HepG2 (cell line): ENCODE results near the gene SMIM30. TPM values are rescaled to one million over a fixed set of nuclear protein-coding genes. Genes with fewer than 3 reads are reported as not detected.

Experiments
- ATAC-seq: fragments of 200-7000 bp; cut with Tn5 transposase; 3 replicates; pipeline ENCODE4 v1.9.1; 2020; ENCODE audit warnings: mild to moderate bottlenecking, moderate library complexity
- BruUV-seq: library from RNA; stranded (reverse); fragments of 400-500 nt; replicated peaks from 2 replicates; lab custom pipeline; 2021; lab: Mats Ljungman, UMichigan
- CTCF ChIA-PET: fragments of 300-600 bp; formaldehyde crosslinking; extraction: SDS; loops from one replicate; lab custom pipeline; 2021; ENCODE audit warnings: low total read pairs, inconsistent platforms, low intra/inter-chr PET ratio; lab: Yijun Ruan, JAX
- POLR2A ChIA-PET: fragments of 350-600 bp; sonication (Branson Sonifier 250); formaldehyde crosslinking; loops from one replicate; lab custom pipeline; 2020; ENCODE audit warnings: antibody characterized with exemption, inconsistent platforms; lab: Yijun Ruan, JAX
- DNase-seq: peaks from one replicate; pipeline ENCODE4 v3.0.0-alpha.2; 2015; ENCODE audit warnings: low spot score
- FAIRE-seq: peaks from 3 replicates; lab custom pipeline; 2011; peaks lifted over from hg19 to GRCh38; lab: Jason Lieb, UNC
- H2AFZ ChIP-seq: one replicate; pipeline ENCODE4 v1.6.1; 2011; ENCODE audit warnings: low read length, inconsistent platforms
- H3K27ac ChIP-seq: fragments of 300-600 bp; 3 replicates; pipeline ENCODE4 v1.8.0; 2011; ENCODE audit warnings: mixed run types, mild to moderate bottlenecking, mixed read lengths, low read length, inconsistent platforms; ENCODE audit not compliant: insufficient read depth; ENCODE audit errors: extremely low read length
- H3K27me3 ChIP-seq, 2 experiments: fragments of 200-600 bp in 1 of 2; 2 replicates in 1 of 2; 3 replicates in 1 of 2; pipeline versions ENCODE4 v1.6.0 to v1.8.0; 2011; ENCODE audit warnings: low read length in 2 of 2, mild to moderate bottlenecking in 2 of 2, moderate library complexity in 2 of 2, inconsistent platforms in 1 of 2; ENCODE audit not compliant: insufficient read depth in 2 of 2, control insufficient read depth in 1 of 2
- H3K36me3 ChIP-seq, 2 experiments: fragments of 200-600 bp in 1 of 2; replicated peaks in 1 of 2; 2 replicates in 1 of 2; 3 replicates in 1 of 2; pipeline versions ENCODE4 v1.5.1 to v1.8.0; 2011; ENCODE audit warnings: low read length in 2 of 2, inconsistent platforms in 1 of 2; ENCODE audit not compliant: insufficient read depth in 2 of 2, control insufficient read depth in 1 of 2
- H3K4me1 ChIP-seq: 2 replicates; pipeline ENCODE4 v1.5.1; 2012; ENCODE audit warnings: low read length, inconsistent platforms; ENCODE audit not compliant: insufficient read depth
- H3K4me2 ChIP-seq: 2 replicates; pipeline ENCODE4 v1.6.0; 2011; ENCODE audit warnings: low read depth, low read length, inconsistent platforms
- H3K4me3 ChIP-seq, 3 experiments: fragments of 200-600 bp in 1 of 3; sonication (generic), shearing (Covaris generic) in 1 of 3; replicated peaks in 1 of 3; 2 replicates each; pipeline ENCODE4 v1.5.1; 2011 to 2016; ENCODE audit warnings: low read length in 3 of 3, inconsistent platforms in 2 of 3, low read depth in 2 of 3, mild to moderate bottlenecking in 2 of 3, control low read depth in 1 of 3, mixed read lengths in 1 of 3; ENCODE audit not compliant: insufficient read depth in 1 of 3
- H3K79me2 ChIP-seq: one replicate; pipeline ENCODE4 v1.6.1; 2011; ENCODE audit warnings: low read length, inconsistent platforms; ENCODE audit not compliant: insufficient read depth
- H3K9ac ChIP-seq: 2 replicates; pipeline ENCODE4 v1.6.0; 2011; ENCODE audit warnings: mild to moderate bottlenecking, low read depth, low read length, inconsistent platforms; ENCODE audit not compliant: insufficient read depth
- H3K9me3 ChIP-seq: 2 replicates; pipeline ENCODE4 v1.5.1; 2012; ENCODE audit warnings: mild to moderate bottlenecking, low read length
- H4K20me1 ChIP-seq: 2 replicates; pipeline ENCODE4 v1.6.0; 2011; ENCODE audit warnings: inconsistent platforms, mild to moderate bottlenecking, low read length, moderate library complexity; ENCODE audit not compliant: insufficient read depth
- ARNT2 ChIP-seq: sonication (generic); formaldehyde crosslinking; IDR thresholded peaks from 2 replicates; pipeline ENCODE4 v1.8.0; 2022; ENCODE audit warnings: mild to moderate bottlenecking, low read depth, missing genetic modification reagents, moderate library complexity
- ASH2L ChIP-seq: fragments of 300-600, 200-600 bp; sonication (generic); IDR thresholded peaks from 2 replicates; pipeline ENCODE4 v1.7.0; 2017; ENCODE audit warnings: low read depth, mild to moderate bottlenecking, moderate library complexity, mixed read lengths, low read length; ENCODE audit not compliant: insufficient read length
- FOSL2 ChIP-seq: sonication (generic); formaldehyde crosslinking; IDR thresholded peaks from 2 replicates; pipeline ENCODE4 v1.4.0; 2020; ENCODE audit warnings: missing genetic modification reagents
- LRRFIP1 ChIP-seq: sonication (generic); formaldehyde crosslinking; conservative IDR thresholded peaks from 2 replicates; pipeline ENCODE4 v1.4.0; 2020; ENCODE audit warnings: missing genetic modification reagents
- MZF1 ChIP-seq: sonication (generic); formaldehyde crosslinking; IDR thresholded peaks from 2 replicates; pipeline ENCODE4 v1.8.1; 2023; ENCODE audit warnings: mild to moderate bottlenecking, missing genetic modification reagents, borderline replicate concordance
- PAF1 ChIP-seq: IDR thresholded peaks from 2 replicates; pipeline ENCODE4 v1.6.1; 2016; ENCODE audit warnings: missing genetic modification reagents, missing compliant biosample characterization
- TIGD3 ChIP-seq: sonication (generic); formaldehyde crosslinking; IDR thresholded peaks from 2 replicates; pipeline ENCODE4 v1.5.1; 2020; ENCODE audit warnings: mild to moderate bottlenecking, missing genetic modification reagents, borderline replicate concordance
- ZNF44 ChIP-seq: sonication (generic); formaldehyde crosslinking; IDR thresholded peaks from 2 replicates; pipeline ENCODE4 v1.5.1; 2020; ENCODE audit warnings: mild to moderate bottlenecking, missing genetic modification reagents
- ZNF503 ChIP-seq: sonication (generic); formaldehyde crosslinking; IDR thresholded peaks from 2 replicates; pipeline ENCODE4 v1.4.0; 2020; ENCODE audit warnings: missing genetic modification reagents
- ZNF547 ChIP-seq: sonication (generic); formaldehyde crosslinking; IDR thresholded peaks from 2 replicates; pipeline ENCODE4 v1.5.1; 2020; ENCODE audit warnings: mild to moderate bottlenecking, missing genetic modification reagents
- WGBS: methylation state at CpG from one replicate; pipeline ENCODE4 v1.1.6; 2017; ENCODE audit warnings: low lambda C conversion rate; 5-methylcytosine and 5-hydroxymethylcytosine counted together
- in situ Hi-C: cut with HindIII; loops from 2 replicates; pipeline ENCODE4 v1.10.0; 2017; ENCODE audit warnings: low pct_unique_long_range_greater_than_20kb; ENCODE audit not compliant: extremely low pct_ligation_motif_present
- intact Hi-C: fragments of 100-400 bp; cut with micrococcal nuclease; formaldehyde crosslinking; loops from one replicate; pipeline ENCODE4 v1.10.0; 2022; ENCODE audit not compliant: unreplicated experiment
- polyA plus RNA-seq, 8 experiments: library from polyadenylated mRNA; depleted of rRNA in 3 of 8; stranded (reverse) in 7 of 8; unstranded in 1 of 8; fragments of >200 nt; fragmentation: Illumina TruSeq in 4 of 8; extraction: Trizol in 4 of 8; gene quantifications; 2 replicates each; pipeline versions ENCODE4 v1.2.1 to v1.2.3, GENCODE V29; 2011 to 2016; ENCODE audit warnings: low read depth in 4 of 8, missing spikeins in 1 of 8, mixed read lengths in 1 of 8; ENCODE audit not compliant: insufficient read depth in 1 of 8
- total RNA-seq, 5 experiments: library from RNA; depleted of rRNA; stranded (reverse); fragments of >200 nt; fragmentation: Illumina TruSeq; extraction: Trizol; gene quantifications; 2 replicates each; pipeline ENCODE4 v1.2.3, GENCODE V29; 2016; ENCODE audit warnings: low read depth in 1 of 5
- TF ChIP-seq, protein P1 (sequence below): sonication (generic); formaldehyde crosslinking; IDR thresholded peaks from 2 replicates; pipeline ENCODE4 v1.5.0; 2020; ENCODE audit warnings: mild to moderate bottlenecking, missing genetic modification reagents
- TF ChIP-seq, protein P2 (sequence below): sonication (generic); formaldehyde crosslinking; IDR thresholded peaks from 2 replicates; pipeline ENCODE4 v1.4.0; 2020; ENCODE audit warnings: missing genetic modification reagents
- TF ChIP-seq, protein P3 (sequence below): IDR thresholded peaks from 2 replicates; pipeline ENCODE4 v1.6.1; 2018; ENCODE audit warnings: missing genetic modification reagents, mild to moderate bottlenecking, missing compliant biosample characterization

Gene SMIM30
- total and polyA plus RNA-seq, 2 of the 13 experiments (the other 11 are each of a cell fraction or from before 2014, with no cell fraction given) = 23.5 to 25.2 TPM

DNA sequence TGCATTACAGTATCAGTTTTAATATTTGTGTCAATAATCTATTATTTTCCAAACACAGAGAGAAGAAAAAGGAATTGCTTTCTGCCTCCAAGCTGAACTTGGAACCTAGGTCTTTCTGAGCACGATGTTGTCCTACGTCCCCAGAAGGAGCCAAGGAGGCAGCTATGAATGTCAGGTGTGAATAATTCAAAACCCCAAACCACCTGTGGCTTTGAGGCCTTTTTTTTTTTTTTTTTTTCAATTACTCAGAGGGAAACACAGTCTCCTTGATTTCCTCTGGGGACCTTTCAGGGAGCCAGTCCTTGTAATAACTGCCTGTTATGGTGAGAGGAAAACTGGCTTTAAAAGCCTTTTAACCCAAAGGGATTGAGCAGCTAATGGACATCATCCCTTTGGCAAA lies 40.0 kb downstream of the SMIM30 start:
- H2AFZ ChIP-seq = no peak overlapping the region
- no peak overlapping the region for H3K4me3 ChIP-seq
- ChIA-PET CTCF (no interaction called here), POLR2A (no interaction called here)
- H3K79me2 ChIP-seq = no peaks in the 10 kb centered on the region
- no TSS peak for BruUV-seq
- H4K20me1 ChIP-seq = no peaks in the 10 kb centered on the region
- no peak for FAIRE-seq
- H3K4me1 ChIP-seq = no peaks in the 10 kb centered on the region
- 0% methylated on average over 2 of the region's 2 CpGs for WGBS
- no peaks in the 10 kb centered on the region; a peak in 1 of 5 replicates for H3K27me3 ChIP-seq
- H3K36me3 ChIP-seq = no peaks in the 10 kb centered on the region
- no peaks in the 10 kb centered on the region for H3K9me3 ChIP-seq
- H3K27ac ChIP-seq = no peak overlapping the region
- no peak overlapping the region for H3K9ac ChIP-seq
- no peak overlapping the region for H3K4me2 ChIP-seq
- no peak for ATAC-seq
- no peak for DNase-seq
- in situ Hi-C loops (no loop called here), intact Hi-C loops (no loop called here)
- TF ChIP-seq, protein P1, sequence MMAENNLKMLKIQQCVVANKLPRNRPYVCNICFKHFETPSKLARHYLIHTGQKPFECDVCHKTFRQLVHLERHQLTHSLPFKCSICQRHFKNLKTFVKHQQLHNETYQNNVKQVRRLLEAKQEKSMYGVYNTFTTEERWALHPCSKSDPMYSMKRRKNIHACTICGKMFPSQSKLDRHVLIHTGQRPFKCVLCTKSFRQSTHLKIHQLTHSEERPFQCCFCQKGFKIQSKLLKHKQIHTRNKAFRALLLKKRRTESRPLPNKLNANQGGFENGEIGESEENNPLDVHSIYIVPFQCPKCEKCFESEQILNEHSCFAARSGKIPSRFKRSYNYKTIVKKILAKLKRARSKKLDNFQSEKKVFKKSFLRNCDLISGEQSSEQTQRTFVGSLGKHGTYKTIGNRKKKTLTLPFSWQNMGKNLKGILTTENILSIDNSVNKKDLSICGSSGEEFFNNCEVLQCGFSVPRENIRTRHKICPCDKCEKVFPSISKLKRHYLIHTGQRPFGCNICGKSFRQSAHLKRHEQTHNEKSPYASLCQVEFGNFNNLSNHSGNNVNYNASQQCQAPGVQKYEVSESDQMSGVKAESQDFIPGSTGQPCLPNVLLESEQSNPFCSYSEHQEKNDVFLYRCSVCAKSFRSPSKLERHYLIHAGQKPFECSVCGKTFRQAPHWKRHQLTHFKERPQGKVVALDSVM (CRISPR knock-in tag) = no peak
- TF ChIP-seq ARNT2 (CRISPR knock-in tag) (no peak), ASH2L (no peak), PAF1 (CRISPR knock-in tag) (no peak), ZNF44 (no peak), FOSL2 (CRISPR knock-in tag) (no peak), MZF1 (CRISPR knock-in tag) (no peak), ZNF547 (CRISPR knock-in tag) (no peak), TIGD3 (CRISPR knock-in tag) (no peak), ZNF503 (CRISPR knock-in tag) (no peak), LRRFIP1 (CRISPR knock-in tag) (no peak)
- TF ChIP-seq, protein P2, sequence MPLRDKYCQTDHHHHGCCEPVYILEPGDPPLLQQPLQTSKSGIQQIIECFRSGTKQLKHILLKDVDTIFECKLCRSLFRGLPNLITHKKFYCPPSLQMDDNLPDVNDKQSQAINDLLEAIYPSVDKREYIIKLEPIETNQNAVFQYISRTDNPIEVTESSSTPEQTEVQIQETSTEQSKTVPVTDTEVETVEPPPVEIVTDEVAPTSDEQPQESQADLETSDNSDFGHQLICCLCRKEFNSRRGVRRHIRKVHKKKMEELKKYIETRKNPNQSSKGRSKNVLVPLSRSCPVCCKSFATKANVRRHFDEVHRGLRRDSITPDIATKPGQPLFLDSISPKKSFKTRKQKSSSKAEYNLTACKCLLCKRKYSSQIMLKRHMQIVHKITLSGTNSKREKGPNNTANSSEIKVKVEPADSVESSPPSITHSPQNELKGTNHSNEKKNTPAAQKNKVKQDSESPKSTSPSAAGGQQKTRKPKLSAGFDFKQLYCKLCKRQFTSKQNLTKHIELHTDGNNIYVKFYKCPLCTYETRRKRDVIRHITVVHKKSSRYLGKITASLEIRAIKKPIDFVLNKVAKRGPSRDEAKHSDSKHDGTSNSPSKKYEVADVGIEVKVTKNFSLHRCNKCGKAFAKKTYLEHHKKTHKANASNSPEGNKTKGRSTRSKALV (CRISPR knock-in tag) = no peak
- TF ChIP-seq, protein P3, sequence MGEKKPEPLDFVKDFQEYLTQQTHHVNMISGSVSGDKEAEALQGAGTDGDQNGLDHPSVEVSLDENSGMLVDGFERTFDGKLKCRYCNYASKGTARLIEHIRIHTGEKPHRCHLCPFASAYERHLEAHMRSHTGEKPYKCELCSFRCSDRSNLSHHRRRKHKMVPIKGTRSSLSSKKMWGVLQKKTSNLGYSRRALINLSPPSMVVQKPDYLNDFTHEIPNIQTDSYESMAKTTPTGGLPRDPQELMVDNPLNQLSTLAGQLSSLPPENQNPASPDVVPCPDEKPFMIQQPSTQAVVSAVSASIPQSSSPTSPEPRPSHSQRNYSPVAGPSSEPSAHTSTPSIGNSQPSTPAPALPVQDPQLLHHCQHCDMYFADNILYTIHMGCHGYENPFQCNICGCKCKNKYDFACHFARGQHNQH (CRISPR knock-in tag) = no peak
